Brain microvascular endothelial cell (primary cell): ENCODE data around the gene SYTL1.
A peak's percentile ranks its signal among the peaks of the same experiment; 100 is the strongest.

Experiments used
- DNase-seq: peaks from one replicate; pipeline ENCODE4 v3.0.0-alpha.2; 2020
- H3K27ac ChIP-seq: fragments of 250-450 bp; sonication (Bioruptor Pico); 2 replicates; pipeline ENCODE4 v1.5.1; 2020; ENCODE audit warnings: mild to moderate bottlenecking, moderate library complexity
- H3K27me3 ChIP-seq: fragments of 250-450 bp; sonication (Bioruptor Pico); replicated peaks from 2 replicates; pipeline ENCODE4 v1.5.1; 2020; ENCODE audit warnings: mild to moderate bottlenecking
- H3K36me3 ChIP-seq: fragments of 250-450 bp; sonication (Bioruptor Pico); replicated peaks from 2 replicates; pipeline ENCODE4 v1.5.1; 2020; ENCODE audit warnings: mild to moderate bottlenecking
- H3K4me3 ChIP-seq: 2 replicates; pipeline ENCODE4 v1.5.1; 2011; ENCODE audit warnings: low read depth, mild to moderate bottlenecking, control low read depth, low read length, moderate library complexity
- CTCF ChIP-seq: IDR thresholded peaks from 2 replicates; pipeline ENCODE4 v1.5.1; 2011; ENCODE audit warnings: low read depth, mild to moderate bottlenecking, moderate library complexity, low read length, control low read depth, inconsistent platforms; ENCODE audit errors: missing control alignments
- in situ Hi-C: cut with HindIII; loops from 2 replicates; pipeline ENCODE4 v1.10.0; 2017; ENCODE audit warnings: low sequenced_read_pairs, low pct_ligation_motif_present

The SYTL1 gene

GRCh38 chr1:27322569-27323240 lies 19.1 kb upstream of the SYTL1 start:
- TF ChIP-seq CTCF = no peak
- peak overlapping the region; percentile 79 for H3K27ac ChIP-seq
- peaks cover 11% of the 10 kb centered on the region for H3K36me3 ChIP-seq
- DNase-seq = no peak
- H3K4me3 ChIP-seq = peak overlapping the region; percentile 100
- in situ Hi-C loops = no loop called here
- no peaks in the 10 kb centered on the region for H3K27me3 ChIP-seq

- Histone ChIP-seq H3K27ac (no peak overlapping the region), H3K36me3 (peaks cover 14% of the 10 kb centered on the region), H3K4me3 (no peak overlapping the region), H3K27me3 (no peaks in the 10 kb centered on the region)
- TF ChIP-seq CTCF = no peak
- no peak for DNase-seq
- in situ Hi-C loops = no loop called here
Measured at GRCh38 chr1:27325286-27325685, 16.5 kb upstream of the SYTL1 start.

GRCh38 chr1:27327964-27328363 lies 13.9 kb upstream of the SYTL1 start:
- TF ChIP-seq CTCF = no peak
- H3K27me3 ChIP-seq = no peaks in the 10 kb centered on the region
- no peak overlapping the region for H3K27ac ChIP-seq
- no peak overlapping the region for H3K4me3 ChIP-seq
- DNase-seq = no peak
- in situ Hi-C loops = no loop called here
- peaks cover 28% of the 10 kb centered on the region for H3K36me3 ChIP-seq

- Histone ChIP-seq H3K27me3 (no peaks in the 10 kb centered on the region), H3K4me3 (no peak overlapping the region), H3K36me3 (peaks cover 43% of the 10 kb centered on the region), H3K27ac (no peak overlapping the region)
- DNase-seq = no peak
- TF ChIP-seq CTCF = no peak
- in situ Hi-C loops = no loop called here
Measured at GRCh38 chr1:27330786-27331185, 11.0 kb upstream of the SYTL1 start.

GRCh38 chr1:27331426-27331825 lies 10.4 kb upstream of the SYTL1 start:
- H3K4me3 ChIP-seq = no peak overlapping the region
- no peak overlapping the region for H3K27ac ChIP-seq
- DNase-seq = no peak
- in situ Hi-C loops = no loop called here
- H3K36me3 ChIP-seq = peaks cover 44% of the 10 kb centered on the region
- H3K27me3 ChIP-seq = no peaks in the 10 kb centered on the region
- no peak for TF ChIP-seq CTCF

GRCh38 chr1:27331922-27332321 lies 9.9 kb upstream of the SYTL1 start:
- TF ChIP-seq CTCF = no peak
- DNase-seq = no peak
- no peaks in the 10 kb centered on the region for H3K27me3 ChIP-seq
- no peak overlapping the region for H3K27ac ChIP-seq
- peaks cover 48% of the 10 kb centered on the region for H3K36me3 ChIP-seq
- no peak overlapping the region for H3K4me3 ChIP-seq
- in situ Hi-C loops = no loop called here
